ENCODE data around the gene HSD11B1.
A peak's percentile ranks its signal among the peaks of the same experiment; 100 is the strongest.

The HSD11B1 gene

DNA sequence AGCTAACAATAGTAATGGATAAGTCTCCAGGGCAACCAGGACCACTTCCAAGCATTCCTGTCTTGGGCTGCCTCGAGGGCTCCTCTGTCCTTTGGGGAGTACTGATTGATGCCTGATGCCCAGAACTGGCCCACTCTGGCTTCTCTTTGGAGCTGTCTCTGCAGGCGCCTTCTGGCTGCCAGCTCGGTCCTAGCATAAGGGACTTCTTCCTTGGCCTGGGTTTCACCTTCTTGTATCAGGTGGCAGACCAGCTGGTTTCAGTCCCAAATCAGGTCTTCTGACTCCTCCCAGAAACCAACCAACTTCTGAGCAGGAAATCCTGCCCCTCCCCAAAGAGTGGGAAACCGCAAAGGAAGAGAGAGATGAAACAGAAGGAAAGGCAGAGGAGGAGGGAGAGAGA lies 18.8 kb upstream of the HSD11B1 start:
- no peak overlapping the region for H3K4me3 ChIP-seq (ENCODE audit: low read depth in 1 of 2, low read length in 1 of 2)
- H3K9me3 ChIP-seq: no peaks in the 10 kb centered on the region
- peaks cover 73% of the 10 kb centered on the region for H3K27me3 ChIP-seq
- TF ChIP-seq, protein P1, sequence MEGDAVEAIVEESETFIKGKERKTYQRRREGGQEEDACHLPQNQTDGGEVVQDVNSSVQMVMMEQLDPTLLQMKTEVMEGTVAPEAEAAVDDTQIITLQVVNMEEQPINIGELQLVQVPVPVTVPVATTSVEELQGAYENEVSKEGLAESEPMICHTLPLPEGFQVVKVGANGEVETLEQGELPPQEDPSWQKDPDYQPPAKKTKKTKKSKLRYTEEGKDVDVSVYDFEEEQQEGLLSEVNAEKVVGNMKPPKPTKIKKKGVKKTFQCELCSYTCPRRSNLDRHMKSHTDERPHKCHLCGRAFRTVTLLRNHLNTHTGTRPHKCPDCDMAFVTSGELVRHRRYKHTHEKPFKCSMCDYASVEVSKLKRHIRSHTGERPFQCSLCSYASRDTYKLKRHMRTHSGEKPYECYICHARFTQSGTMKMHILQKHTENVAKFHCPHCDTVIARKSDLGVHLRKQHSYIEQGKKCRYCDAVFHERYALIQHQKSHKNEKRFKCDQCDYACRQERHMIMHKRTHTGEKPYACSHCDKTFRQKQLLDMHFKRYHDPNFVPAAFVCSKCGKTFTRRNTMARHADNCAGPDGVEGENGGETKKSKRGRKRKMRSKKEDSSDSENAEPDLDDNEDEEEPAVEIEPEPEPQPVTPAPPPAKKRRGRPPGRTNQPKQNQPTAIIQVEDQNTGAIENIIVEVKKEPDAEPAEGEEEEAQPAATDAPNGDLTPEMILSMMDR (IDR thresholded peaks at IDR 0.05): no peak
- H3K27ac ChIP-seq: no peak overlapping the region
- no peaks in the 10 kb centered on the region for H3K36me3 ChIP-seq
- H3K4me1 ChIP-seq (ENCODE audit: control insufficient read depth in 1 of 2, insufficient read depth in 1 of 2, low read depth in 1 of 2, low read length in 1 of 2): peaks cover 11 to 13% of the 10 kb centered on the region in 2 experiments

- Histone ChIP-seq H3K4me1 (ENCODE audit: control insufficient read depth in 1 of 2, insufficient read depth in 1 of 2, low read depth in 1 of 2, low read length in 1 of 2) (peaks cover 11 to 13% of the 10 kb centered on the region in 2 experiments), H3K9me3 (no peaks in the 10 kb centered on the region), H3K36me3 (no peaks in the 10 kb centered on the region), H3K27ac (no peak overlapping the region), H3K27me3 (peaks cover 68% of the 10 kb centered on the region), H3K4me3 (ENCODE audit: low read depth in 1 of 2, low read length in 1 of 2) (no peak overlapping the region)
- TF ChIP-seq, protein P1 (IDR thresholded peaks at IDR 0.05): no peak
These were observed 18.3 kb upstream of the HSD11B1 start for GRCh38 chr1:209686322-209686721.

- Histone ChIP-seq H3K9me3 (no peaks in the 10 kb centered on the region), H3K4me1 (ENCODE audit: control insufficient read depth in 1 of 2, insufficient read depth in 1 of 2, low read depth in 1 of 2, low read length in 1 of 2) (peaks cover 18 to 20% of the 10 kb centered on the region in 2 experiments), H3K4me3 (ENCODE audit: low read depth in 1 of 2, low read length in 1 of 2) (no peak overlapping the region), H3K27me3 (peaks cover 49% of the 10 kb centered on the region), H3K36me3 (no peaks in the 10 kb centered on the region), H3K27ac (no peak overlapping the region)
- TF ChIP-seq, protein P1 (IDR thresholded peaks at IDR 0.05): no peak
These were observed 15.9 kb upstream of the HSD11B1 start for GRCh38 chr1:209688746-209689234.

GRCh38 chr1:209689477-209689876 lies 15.2 kb upstream of the HSD11B1 start:
- TF ChIP-seq, protein P1 (IDR thresholded peaks at IDR 0.05): no peak
- H3K9me3 ChIP-seq: no peaks in the 10 kb centered on the region
- H3K4me3 ChIP-seq (ENCODE audit: low read depth in 1 of 2, low read length in 1 of 2): no peak overlapping the region
- no peak overlapping the region for H3K27ac ChIP-seq
- H3K36me3 ChIP-seq: no peaks in the 10 kb centered on the region
- H3K4me1 ChIP-seq (ENCODE audit: control insufficient read depth in 1 of 2, insufficient read depth in 1 of 2, low read depth in 1 of 2, low read length in 1 of 2): peaks cover 18 to 20% of the 10 kb centered on the region in 2 experiments
- peaks cover 50% of the 10 kb centered on the region for H3K27me3 ChIP-seq

DNA sequence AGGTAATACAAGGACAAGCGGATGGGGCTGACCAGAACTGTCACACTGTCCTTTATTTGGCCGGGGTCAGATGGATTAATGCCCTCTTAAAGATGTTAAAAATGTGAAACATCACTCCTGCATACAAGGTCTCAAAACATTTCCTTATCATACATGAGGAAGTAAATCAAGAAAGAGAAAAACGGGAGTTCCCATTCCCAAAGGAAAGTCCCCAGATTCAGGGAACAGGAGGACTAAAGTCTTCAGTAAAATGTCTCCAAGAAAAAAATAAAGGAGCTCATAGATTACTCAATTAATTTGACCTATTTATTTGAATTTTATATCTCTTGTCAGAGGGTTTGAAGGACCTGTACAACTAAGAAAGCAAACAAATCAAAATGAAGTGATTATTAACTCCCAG lies 13.4 kb upstream of the HSD11B1 start:
- TF ChIP-seq, protein P1 (IDR thresholded peaks at IDR 0.05): no peak
- H3K9me3 ChIP-seq: no peaks in the 10 kb centered on the region
- H3K4me3 ChIP-seq (ENCODE audit: low read depth in 1 of 2, low read length in 1 of 2): no peak overlapping the region
- no peak overlapping the region for H3K27ac ChIP-seq
- H3K4me1 ChIP-seq (ENCODE audit: control insufficient read depth in 1 of 2, insufficient read depth in 1 of 2, low read depth in 1 of 2, low read length in 1 of 2): peaks cover 7% of the 10 kb centered on the region in 2 experiments
- H3K27me3 ChIP-seq: peaks cover 63% of the 10 kb centered on the region
- H3K36me3 ChIP-seq: no peaks in the 10 kb centered on the region

- Histone ChIP-seq H3K9me3 (no peaks in the 10 kb centered on the region), H3K4me1 (ENCODE audit: control insufficient read depth in 1 of 2, insufficient read depth in 1 of 2, low read depth in 1 of 2, low read length in 1 of 2) (peaks cover 7% of the 10 kb centered on the region in 2 experiments), H3K36me3 (no peaks in the 10 kb centered on the region), H3K27me3 (peaks cover 68% of the 10 kb centered on the region), H3K4me3 (ENCODE audit: low read depth in 1 of 2, low read length in 1 of 2) (no peak overlapping the region), H3K27ac (peak overlapping the region; percentile 15)
- TF ChIP-seq, protein P1 (IDR thresholded peaks at IDR 0.05): no peak
These were observed 12.3 kb upstream of the HSD11B1 start for GRCh38 chr1:209692296-209692695.

Measured in neutrophil (primary cell).